GM23248 (cell line): ENCODE measurements around the gene BCL2. TPM values are rescaled to one million over a fixed set of nuclear protein-coding genes. Genes with fewer than 3 reads are reported as not detected.

Experiments
- DNase-seq: peaks from one replicate; pipeline ENCODE4 v3.0.0-alpha.2; 2015
- H2AFZ ChIP-seq: fragments of 200-600 bp; sonication (generic); 2 replicates; pipeline ENCODE4 v1.6.1; 2016; ENCODE audit warnings: antibody characterized with exemption
- H3F3A ChIP-seq: fragments of 200-600 bp; sonication (generic); 2 replicates; pipeline ENCODE4 v1.6.1; 2016; ENCODE audit warnings: mild to moderate bottlenecking, antibody characterized with exemption, mixed run types; ENCODE audit not compliant: insufficient read depth
- H3K27ac ChIP-seq: fragments of 200-600 bp; sonication (generic); 2 replicates; pipeline ENCODE4 v1.5.1; 2016; ENCODE audit warnings: mild to moderate bottlenecking
- H3K27me3 ChIP-seq: fragments of 200-600 bp; sonication (generic); replicated peaks from 2 replicates; pipeline ENCODE4 v1.6.1; 2016; ENCODE audit warnings: mild to moderate bottlenecking; ENCODE audit not compliant: insufficient read depth
- H3K36me3 ChIP-seq: fragments of 200-600 bp; sonication (generic); 2 replicates; pipeline ENCODE4 v1.6.1; 2016; ENCODE audit warnings: low read depth, mild to moderate bottlenecking
- H3K4me1 ChIP-seq: fragments of 200-600 bp; sonication (generic); 2 replicates; pipeline ENCODE4 v1.6.1; 2016; ENCODE audit warnings: mild to moderate bottlenecking; ENCODE audit not compliant: insufficient read depth
- H3K4me2 ChIP-seq: fragments of 200-600 bp; sonication (generic); one replicate; pipeline ENCODE4 v1.6.1; 2016; ENCODE audit warnings: mild to moderate bottlenecking; ENCODE audit not compliant: unreplicated experiment
- H3K4me3 ChIP-seq: fragments of 200-600 bp; sonication (generic); 2 replicates; pipeline ENCODE4 v1.5.1; 2016; ENCODE audit warnings: mild to moderate bottlenecking
- H3K79me2 ChIP-seq: fragments of 200-600 bp; sonication (generic); 2 replicates; pipeline ENCODE4 v1.6.1; 2016; ENCODE audit warnings: mild to moderate bottlenecking; ENCODE audit not compliant: insufficient read depth
- H3K9ac ChIP-seq: fragments of 200-600 bp; sonication (generic); 2 replicates; pipeline ENCODE4 v1.6.1; 2016; ENCODE audit warnings: mild to moderate bottlenecking
- H3K9me2 ChIP-seq: fragments of 200-600 bp; sonication (generic); 2 replicates; pipeline ENCODE4 v1.6.1; 2016; ENCODE audit warnings: mixed run types, mild to moderate bottlenecking, moderate library complexity; ENCODE audit not compliant: insufficient read depth
- H3K9me3 ChIP-seq: fragments of 200-600 bp; sonication (generic); one replicate; pipeline ENCODE4 v1.6.1; 2017; ENCODE audit warnings: low read depth
- H4K20me1 ChIP-seq: fragments of 200-600 bp; sonication (generic); 2 replicates; pipeline ENCODE4 v1.6.0; 2016; ENCODE audit not compliant: insufficient read depth
- EZH2 ChIP-seq: fragments of 200-600 bp; sonication (generic); IDR thresholded peaks from 2 replicates; pipeline ENCODE4 v1.6.1; 2018; ENCODE audit warnings: antibody characterized with exemption, mild to moderate bottlenecking; ENCODE audit not compliant: insufficient read depth, poor library complexity, severe bottlenecking
- EZH2phosphoT487 ChIP-seq: fragments of 200-600 bp; sonication (generic); IDR thresholded peaks from 2 replicates; pipeline ENCODE4 v1.6.1; 2018; ENCODE audit warnings: antibody characterized with exemption, moderate library complexity, mild to moderate bottlenecking, low read depth; ENCODE audit not compliant: insufficient read depth
- WGBS, 2 experiments: methylation state at CpG; one replicate each; pipeline ENCODE4 v1.1.6; 2015 to 2017; ENCODE audit warnings: low lambda C conversion rate in 2 of 2, low coverage in 1 of 2; ENCODE audit errors: missing lambda C conversion rate in 2 of 2; 5-methylcytosine and 5-hydroxymethylcytosine counted together
- in situ Hi-C: fragments of 300-500 bp; cut with MboI; formaldehyde crosslinking; loops from 2 replicates; pipeline ENCODE4 v1.15.0; 2020
- polyA plus RNA-seq: library from polyadenylated mRNA; unstranded; fragments of >200 nt; fragmentation: Nextera tagmentation; extraction: Ambion mirVana; gene quantifications from 2 replicates; pipeline ENCODE4 v1.2.1, GENCODE V29; 2016
- total RNA-seq: library from RNA; depleted of rRNA; stranded (reverse); fragments of >200 nt; shearing (Covaris generic); gene quantifications from 2 replicates; pipeline ENCODE4 v1.2.3, GENCODE V29; 2014

The BCL2 gene
- total and polyA plus RNA-seq, 2 experiments from 2014 or later, result 0.30 to 1.5 TPM

DNA sequence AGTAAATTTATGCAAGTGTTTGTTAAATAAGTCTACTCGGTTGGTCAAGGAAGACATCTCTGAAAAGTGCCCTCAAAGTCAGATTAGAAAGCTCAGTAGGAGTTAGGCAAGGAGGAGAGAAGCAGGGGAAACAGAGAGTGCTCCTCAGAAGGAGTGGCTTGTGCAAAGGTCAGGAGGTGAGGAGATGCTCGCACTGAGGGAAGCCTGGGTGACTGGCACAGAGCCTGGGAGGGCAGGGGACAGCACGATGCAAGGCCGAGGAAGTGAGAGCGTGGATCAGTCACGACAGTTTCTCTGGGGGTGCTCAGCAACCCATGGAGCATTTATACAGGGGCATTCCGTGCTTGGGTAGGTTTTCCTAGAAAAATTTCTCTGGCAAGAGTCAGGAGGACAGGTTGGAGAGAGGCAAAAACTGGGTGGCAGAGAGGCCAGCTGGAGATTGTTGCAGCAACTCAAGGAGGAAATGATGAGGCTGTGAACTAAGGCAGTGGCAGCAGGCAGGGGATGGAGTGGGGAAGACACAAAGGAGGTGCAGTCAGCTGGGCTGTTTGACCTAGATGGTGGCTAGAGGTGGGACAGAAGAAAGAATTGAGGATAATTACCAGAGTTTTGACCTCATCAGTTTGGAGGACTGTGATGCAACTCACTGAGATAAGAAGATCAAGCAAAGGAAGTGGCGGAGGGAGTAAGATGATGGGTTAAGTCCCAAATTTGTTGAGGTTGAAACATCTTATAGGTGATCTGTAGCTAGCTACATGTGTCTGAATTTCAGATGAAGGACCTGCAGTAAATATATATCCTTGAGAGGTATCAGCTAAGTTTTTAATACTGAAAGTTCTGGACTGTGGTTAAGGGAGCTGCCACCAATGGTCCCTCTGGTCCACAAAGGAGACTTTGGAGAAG, 52.4 kb downstream of the BCL2 start:
- H2AFZ ChIP-seq, result no peak overlapping the region
- WGBS, 2 experiments, result 80 to 84% methylated on average over 8 of the region's 8 CpGs
- no peak overlapping the region for H3K4me2 ChIP-seq
- no peaks in the 10 kb centered on the region for H3K9me2 ChIP-seq
- in situ Hi-C loops, result no loop called here
- no peaks in the 10 kb centered on the region for H3F3A ChIP-seq
- H3K4me3 ChIP-seq, result no peak overlapping the region
- no peaks in the 10 kb centered on the region for H3K36me3 ChIP-seq
- H3K9ac ChIP-seq, result no peak overlapping the region
- H3K27ac ChIP-seq, result no peak overlapping the region
- no peaks in the 10 kb centered on the region for H3K79me2 ChIP-seq
- H3K4me1 ChIP-seq, result no peaks in the 10 kb centered on the region
- H3K27me3 ChIP-seq, result no peaks in the 10 kb centered on the region
- DNase-seq, result no peak
- TF ChIP-seq EZH2, result no peak
- no peak for TF ChIP-seq EZH2phosphoT487
- H4K20me1 ChIP-seq, result no peaks in the 10 kb centered on the region
- H3K9me3 ChIP-seq, result no peaks in the 10 kb centered on the region

DNA sequence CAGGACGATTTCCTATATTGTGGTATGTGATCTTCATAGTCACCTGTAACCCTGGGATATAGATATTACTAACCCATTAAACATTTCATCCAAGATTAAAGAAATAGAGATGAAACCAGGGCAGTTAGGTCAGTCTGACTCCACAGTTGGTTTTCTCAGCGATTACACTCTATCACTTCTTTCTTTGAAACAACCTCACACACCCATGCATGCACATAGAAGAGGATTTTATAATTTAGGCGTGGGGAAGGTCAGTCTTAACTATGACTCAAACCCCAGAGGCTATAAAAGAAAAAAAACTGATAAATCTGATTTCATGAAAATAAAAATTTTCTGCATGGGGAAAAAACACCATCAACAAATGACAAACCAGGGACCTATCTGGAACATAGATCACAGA, 54.2 kb downstream of the BCL2 start:
- DNase-seq, result no peak

DNA sequence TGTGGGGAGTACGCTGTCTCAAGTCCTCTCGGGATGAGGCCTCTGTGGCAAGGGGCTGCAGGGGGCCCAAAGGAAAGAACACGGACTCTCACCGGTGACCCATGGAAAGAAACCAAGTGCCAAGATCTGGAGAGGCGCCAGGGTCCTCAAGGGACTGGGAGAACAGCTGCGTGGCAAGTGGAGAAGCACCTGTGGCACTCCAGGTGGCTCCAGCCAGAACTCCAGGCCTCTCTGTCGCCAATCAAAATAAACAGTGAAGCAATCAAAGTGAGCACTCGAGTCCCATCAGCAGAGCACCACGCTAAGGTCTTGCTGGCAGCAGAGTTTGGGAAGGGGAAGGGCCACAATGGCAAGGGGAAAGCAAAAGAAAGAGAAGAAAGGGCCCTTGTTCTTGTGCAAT, 54.7 kb downstream of the BCL2 start:
- Histone ChIP-seq H3K4me3 (no peak overlapping the region), H3K9me2 (no peaks in the 10 kb centered on the region), H3F3A (no peaks in the 10 kb centered on the region), H3K9ac (no peak overlapping the region), H2AFZ (no peak overlapping the region), H4K20me1 (no peaks in the 10 kb centered on the region), H3K4me1 (no peaks in the 10 kb centered on the region), H3K27me3 (no peaks in the 10 kb centered on the region), H3K79me2 (no peaks in the 10 kb centered on the region), H3K9me3 (no peaks in the 10 kb centered on the region), H3K27ac (no peak overlapping the region), H3K4me2 (no peak overlapping the region), H3K36me3 (no peaks in the 10 kb centered on the region)
- TF ChIP-seq EZH2 (no peak), EZH2phosphoT487 (no peak)
- WGBS, 2 experiments, result 89 to 92% methylated on average over 9 of the region's 9 CpGs
- DNase-seq, result no peak
- in situ Hi-C loops, result no loop called here

More for the DNA sequence above, 54.2 kb downstream of the BCL2 start:
- H3K36me3 ChIP-seq, result no peaks in the 10 kb centered on the region
- no peak overlapping the region for H3K4me2 ChIP-seq
- H3K9me3 ChIP-seq, result no peaks in the 10 kb centered on the region
- no peak overlapping the region for H3K9ac ChIP-seq
- no peaks in the 10 kb centered on the region for H3K9me2 ChIP-seq
- TF ChIP-seq EZH2 (no peak), EZH2phosphoT487 (no peak)
- in situ Hi-C loops, result no loop called here
- no peak overlapping the region for H2AFZ ChIP-seq
- H3K4me1 ChIP-seq, result no peaks in the 10 kb centered on the region
- H3K4me3 ChIP-seq, result no peak overlapping the region
- H3K27ac ChIP-seq, result no peak overlapping the region
- H3F3A ChIP-seq, result no peaks in the 10 kb centered on the region
- H3K79me2 ChIP-seq, result no peaks in the 10 kb centered on the region
- no peaks in the 10 kb centered on the region for H4K20me1 ChIP-seq
- WGBS, 2 experiments, result 77 to 89% methylated on average over 3 of the region's 3 CpGs
- H3K27me3 ChIP-seq, result no peaks in the 10 kb centered on the region

DNA sequence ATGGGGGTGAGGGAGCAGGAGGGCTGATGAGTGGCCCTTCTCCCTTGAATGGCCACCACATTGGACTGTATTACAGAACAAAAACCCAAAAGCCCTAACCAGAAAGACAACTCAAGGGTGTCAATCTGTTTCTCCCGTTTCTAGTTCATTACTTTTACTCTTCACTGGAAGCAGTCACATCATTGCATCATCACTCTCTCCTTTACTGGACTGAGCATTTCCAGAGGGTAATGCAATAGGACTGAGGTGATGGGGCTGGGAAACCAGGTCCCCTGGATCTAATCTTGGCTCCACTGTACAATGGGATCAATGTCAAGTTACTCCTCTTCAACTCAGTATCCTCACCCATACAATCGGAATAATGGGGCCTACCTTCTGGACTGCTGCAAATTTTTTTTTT, 56.1 kb downstream of the BCL2 start:
- TF ChIP-seq EZH2 (no peak), EZH2phosphoT487 (no peak)
- no peaks in the 10 kb centered on the region for H3K9me2 ChIP-seq
- H4K20me1 ChIP-seq, result no peaks in the 10 kb centered on the region
- H3K4me1 ChIP-seq, result no peaks in the 10 kb centered on the region
- no peaks in the 10 kb centered on the region for H3K36me3 ChIP-seq
- no peaks in the 10 kb centered on the region for H3F3A ChIP-seq
- no peaks in the 10 kb centered on the region for H3K9me3 ChIP-seq
- in situ Hi-C loops, result no loop called here
- no peak for DNase-seq
- H3K79me2 ChIP-seq, result no peaks in the 10 kb centered on the region
- H3K27ac ChIP-seq, result no peak overlapping the region
- H3K27me3 ChIP-seq, result no peaks in the 10 kb centered on the region
- 46 to 55% methylated on average over 2 of the region's 2 CpGs for WGBS, 2 experiments
- H2AFZ ChIP-seq, result no peak overlapping the region
- no peak overlapping the region for H3K4me3 ChIP-seq
- H3K9ac ChIP-seq, result no peak overlapping the region
- no peak overlapping the region for H3K4me2 ChIP-seq
